MV-4-11 (cell line): ENCODE data around the gene GPS2.
A peak's percentile ranks its signal among the peaks of the same experiment; 100 is the strongest.
"Not testable (repeated sequence)": the region's sequence is repeated elsewhere in the genome, so short reads cannot be mapped to it uniquely, and the experiment has no call there.

ENCODE experiments used
- DNase-seq: peaks from one replicate; lab custom pipeline; 2025; lab: John Stamatoyannopoulos, UW

The GPS2 gene

GRCh38 chr17:7314719-7315569, at the start of gene GPS2:
TSS of gene GPS2 (minus strand) at chr17:7315360. CDS start at chr17:7315052, 308 bp downstream.
- DNase-seq = peak; percentile 78

GRCh38 chr17:7363311-7363710, 48.2 kb upstream of the GPS2 start:
- DNase-seq = no peak

GRCh38 chr17:7361906-7362305, 46.7 kb upstream of the GPS2 start:
- no peak for DNase-seq

- DNase-seq = no peak
Measured at GRCh38 chr17:7357381-7357780, 42.2 kb upstream of the GPS2 start.

GRCh38 chr17:7356756-7357155, 41.6 kb upstream of the GPS2 start:
- no peak for DNase-seq

- peak; percentile 69 for DNase-seq
Measured at GRCh38 chr17:7356072-7356549, 41.0 kb upstream of the GPS2 start.

GRCh38 chr17:7355573-7355972, 40.4 kb upstream of the GPS2 start:
- DNase-seq = no peak

GRCh38 chr17:7355053-7355452, 39.9 kb upstream of the GPS2 start, which contains the start of gene TMEM95:
TSS of gene TMEM95 (plus strand) at chr17:7355156. CDS start at chr17:7355205, 49 bp downstream.
- DNase-seq = no peak

- no peak for DNase-seq
Measured at GRCh38 chr17:7354262-7354843, 39.2 kb upstream of the GPS2 start.

GRCh38 chr17:7352910-7353635, 37.9 kb upstream of the GPS2 start:
- DNase-seq = no peak

GRCh38 chr17:7352503-7352889, 37.3 kb upstream of the GPS2 start:
- DNase-seq = no peak

GRCh38 chr17:7351665-7352502, 36.7 kb upstream of the GPS2 start, which contains the start of gene KCTD11:
TSS of gene KCTD11 (plus strand) at chr17:7352162.
- peak; percentile 68 for DNase-seq

GRCh38 chr17:7348478-7349242, 33.5 kb upstream of the GPS2 start:
- DNase-seq = no peak

- DNase-seq = no peak
Measured at GRCh38 chr17:7347630-7348477, 32.7 kb upstream of the GPS2 start.

GRCh38 chr17:7346761-7347614, 31.8 kb upstream of the GPS2 start:
- DNase-seq = no peak

- no peak for DNase-seq
Measured at GRCh38 chr17:7343250-7343649, 28.1 kb upstream of the GPS2 start.

GRCh38 chr17:7341842-7342241, 26.7 kb upstream of the GPS2 start:
- DNase-seq = no peak

GRCh38 chr17:7340179-7340578, 25.0 kb upstream of the GPS2 start:
- DNase-seq = peak; percentile 50

GRCh38 chr17:7337600-7337999, 22.4 kb upstream of the GPS2 start:
- not testable (repeated sequence) for DNase-seq
